HCT116 (cell line): Measurements from ENCODE around the gene KLHL2. TPM values are rescaled to one million over a fixed set of nuclear protein-coding genes. Genes with fewer than 3 reads are reported as not detected.

Source experiments
- total RNA-seq: library from RNA; stranded (reverse); gene quantifications from one replicate; pipeline ENCODE4 v1.2.1, GENCODE V29; 2021; ENCODE audit not compliant: unreplicated experiment

KLHL2 gene
- total RNA-seq, 1 experiment from 2014 or later, result 24.6 TPM

Other genes with a start within 250 kb of the KLHL2 start
- 0.15 TPM for gene TRIM61, start 229.9 kb upstream of the KLHL2 start, total RNA-seq
- gene TRIM60, start 175.6 kb upstream of the KLHL2 start, total RNA-seq, result not detected
- not detected for gene TRIM75, start 153.7 kb upstream of the KLHL2 start, total RNA-seq
- 13.1 TPM for gene TMEM192, start 94.7 kb upstream of the KLHL2 start, total RNA-seq
- 54.5 TPM for gene MSMO1, start 120.1 kb downstream of the KLHL2 start, total RNA-seq
- 29.3 TPM for gene CPE, start 171.4 kb downstream of the KLHL2 start, total RNA-seq